Measurements from ENCODE around the gene VAV2. TPM values are rescaled to one million over a fixed set of nuclear protein-coding genes. Genes with fewer than 3 reads are reported as not detected.

VAV2 gene
- total and polyA plus RNA-seq, 2 experiments from 2014 or later = 8.1 to 28.9 TPM

DNA sequence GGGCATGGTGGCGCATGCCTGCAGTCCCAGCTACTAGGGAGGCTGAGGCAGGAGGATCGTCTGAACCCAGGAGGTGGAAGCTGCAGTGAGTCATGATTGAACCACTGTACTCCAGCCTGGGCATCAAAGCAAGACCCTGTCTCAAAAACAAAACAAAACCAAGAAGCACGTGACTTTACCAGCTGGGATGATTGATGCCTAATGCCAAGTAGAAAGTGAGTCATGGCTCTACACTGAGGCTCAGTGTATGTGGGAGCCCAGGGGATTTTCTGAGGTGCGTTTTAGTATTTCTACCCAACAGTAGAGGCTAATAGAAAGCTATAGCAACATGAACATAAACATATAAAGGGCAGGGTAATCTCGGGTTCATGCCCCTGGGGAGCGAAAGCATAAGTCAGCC, 19.3 kb upstream of the VAV2 start:
- ATAC-seq = no peak

DNA sequence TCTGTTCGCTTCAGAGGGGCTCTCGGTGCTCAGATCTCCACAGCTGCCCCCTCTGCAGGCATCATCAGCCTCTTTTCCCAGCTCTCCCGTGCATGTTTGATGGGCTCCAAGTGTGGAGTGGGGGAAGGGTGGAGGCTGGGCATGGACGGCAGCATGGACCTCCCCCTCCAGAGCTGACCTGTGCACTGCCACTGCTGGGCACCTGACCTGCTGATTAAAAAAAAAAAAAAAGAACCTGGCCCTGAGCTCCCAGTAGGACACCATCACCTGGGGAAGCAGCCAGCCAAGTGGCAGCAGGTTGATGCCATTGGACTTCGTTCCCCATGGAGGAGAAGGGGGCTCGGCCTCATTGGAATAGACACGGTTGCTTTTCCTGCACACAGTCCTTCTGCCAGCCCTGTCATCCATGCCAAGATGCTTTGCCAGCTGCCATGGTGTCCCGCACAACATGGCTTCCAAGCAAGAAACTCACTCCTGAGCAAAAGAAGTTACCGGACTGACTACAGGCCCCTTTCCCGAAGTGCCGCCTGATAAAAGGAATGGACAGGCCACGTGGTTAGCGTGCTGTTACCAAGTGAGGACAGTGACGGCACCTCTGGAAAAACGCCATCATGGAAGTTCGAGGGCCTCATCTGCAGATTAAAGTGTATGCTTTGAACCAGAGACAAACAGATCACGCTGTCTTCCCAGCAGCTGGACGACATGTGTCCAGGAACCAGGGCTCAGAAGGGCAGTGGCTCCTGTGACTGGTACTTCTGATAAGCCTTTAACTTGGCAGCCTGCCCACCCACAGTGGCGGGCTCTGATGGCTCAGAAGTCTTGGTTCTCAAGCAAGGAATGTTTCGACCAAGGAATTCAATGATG, 18.4 kb upstream of the VAV2 start:
- DNase-seq (ENCODE audit: low spot score) (no peak), ATAC-seq (no peak)
- H3K9me2 ChIP-seq (ENCODE audit: insufficient read depth) = no peaks in the 10 kb centered on the region
- H3K27ac ChIP-seq (ENCODE audit: low read depth) = no peak overlapping the region
- no peaks in the 10 kb centered on the region for H3K27me3 ChIP-seq (ENCODE audit: insufficient read depth)
- H3K36me3 Mint-ChIP-seq (ENCODE audit: low read depth) = peaks cover 22% of the 10 kb centered on the region
- no peak overlapping the region for H3K4me3 Mint-ChIP-seq
- H2AFZ ChIP-seq = no peak overlapping the region
- H3K79me2 ChIP-seq (replicated peaks; ENCODE audit: insufficient read depth) = no peaks in the 10 kb centered on the region
- no peaks in the 10 kb centered on the region for H4K20me1 ChIP-seq (replicated peaks; ENCODE audit: insufficient read depth)
- H3K9me3 Mint-ChIP-seq = peaks cover 35% of the 10 kb centered on the region
- H3K4me3 ChIP-seq = no peak overlapping the region
- H3K27ac Mint-ChIP-seq = no peak overlapping the region
- H3K36me3 ChIP-seq (ENCODE audit: insufficient read depth) = no peaks in the 10 kb centered on the region
- H3K4me1 ChIP-seq (ENCODE audit: insufficient read depth) = no peaks in the 10 kb centered on the region
- H3K4me2 ChIP-seq = no peak overlapping the region
- H3F3A ChIP-seq (replicated peaks; ENCODE audit: low read depth) = no peaks in the 10 kb centered on the region
- H3K27me3 Mint-ChIP-seq (ENCODE audit: insufficient read depth, low read depth, poor library complexity) = peaks cover 16% of the 10 kb centered on the region
- no peaks in the 10 kb centered on the region for H3K4me1 Mint-ChIP-seq
- TF ChIP-seq EZH2phosphoT487 (IDR thresholded peaks at IDR 0.05; ENCODE audit: unreplicated experiment) (no peak), ZNF331 (CRISPR knock-in tag; IDR thresholded peaks at IDR 0.05; ENCODE audit: low read depth) (no peak), JUNB (IDR thresholded peaks at IDR 0.05; ENCODE audit: unreplicated experiment) (no peak), STAT1 (IDR thresholded peaks at IDR 0.05; ENCODE audit: unreplicated experiment) (no peak), EZH2 (IDR thresholded peaks at IDR 0.05; ENCODE audit: low read depth, unreplicated experiment) (no peak)
- TF ChIP-seq, protein P1, sequence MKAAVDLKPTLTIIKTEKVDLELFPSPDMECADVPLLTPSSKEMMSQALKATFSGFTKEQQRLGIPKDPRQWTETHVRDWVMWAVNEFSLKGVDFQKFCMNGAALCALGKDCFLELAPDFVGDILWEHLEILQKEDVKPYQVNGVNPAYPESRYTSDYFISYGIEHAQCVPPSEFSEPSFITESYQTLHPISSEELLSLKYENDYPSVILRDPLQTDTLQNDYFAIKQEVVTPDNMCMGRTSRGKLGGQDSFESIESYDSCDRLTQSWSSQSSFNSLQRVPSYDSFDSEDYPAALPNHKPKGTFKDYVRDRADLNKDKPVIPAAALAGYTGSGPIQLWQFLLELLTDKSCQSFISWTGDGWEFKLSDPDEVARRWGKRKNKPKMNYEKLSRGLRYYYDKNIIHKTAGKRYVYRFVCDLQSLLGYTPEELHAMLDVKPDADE (IDR thresholded peaks at IDR 0.05) = no peak
- TF ChIP-seq, protein P2, sequence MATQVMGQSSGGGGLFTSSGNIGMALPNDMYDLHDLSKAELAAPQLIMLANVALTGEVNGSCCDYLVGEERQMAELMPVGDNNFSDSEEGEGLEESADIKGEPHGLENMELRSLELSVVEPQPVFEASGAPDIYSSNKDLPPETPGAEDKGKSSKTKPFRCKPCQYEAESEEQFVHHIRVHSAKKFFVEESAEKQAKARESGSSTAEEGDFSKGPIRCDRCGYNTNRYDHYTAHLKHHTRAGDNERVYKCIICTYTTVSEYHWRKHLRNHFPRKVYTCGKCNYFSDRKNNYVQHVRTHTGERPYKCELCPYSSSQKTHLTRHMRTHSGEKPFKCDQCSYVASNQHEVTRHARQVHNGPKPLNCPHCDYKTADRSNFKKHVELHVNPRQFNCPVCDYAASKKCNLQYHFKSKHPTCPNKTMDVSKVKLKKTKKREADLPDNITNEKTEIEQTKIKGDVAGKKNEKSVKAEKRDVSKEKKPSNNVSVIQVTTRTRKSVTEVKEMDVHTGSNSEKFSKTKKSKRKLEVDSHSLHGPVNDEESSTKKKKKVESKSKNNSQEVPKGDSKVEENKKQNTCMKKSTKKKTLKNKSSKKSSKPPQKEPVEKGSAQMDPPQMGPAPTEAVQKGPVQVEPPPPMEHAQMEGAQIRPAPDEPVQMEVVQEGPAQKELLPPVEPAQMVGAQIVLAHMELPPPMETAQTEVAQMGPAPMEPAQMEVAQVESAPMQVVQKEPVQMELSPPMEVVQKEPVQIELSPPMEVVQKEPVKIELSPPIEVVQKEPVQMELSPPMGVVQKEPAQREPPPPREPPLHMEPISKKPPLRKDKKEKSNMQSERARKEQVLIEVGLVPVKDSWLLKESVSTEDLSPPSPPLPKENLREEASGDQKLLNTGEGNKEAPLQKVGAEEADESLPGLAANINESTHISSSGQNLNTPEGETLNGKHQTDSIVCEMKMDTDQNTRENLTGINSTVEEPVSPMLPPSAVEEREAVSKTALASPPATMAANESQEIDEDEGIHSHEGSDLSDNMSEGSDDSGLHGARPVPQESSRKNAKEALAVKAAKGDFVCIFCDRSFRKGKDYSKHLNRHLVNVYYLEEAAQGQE (IDR thresholded peaks at IDR 0.05; ENCODE audit: unreplicated experiment) = no peak
- TF ChIP-seq, protein P3, sequence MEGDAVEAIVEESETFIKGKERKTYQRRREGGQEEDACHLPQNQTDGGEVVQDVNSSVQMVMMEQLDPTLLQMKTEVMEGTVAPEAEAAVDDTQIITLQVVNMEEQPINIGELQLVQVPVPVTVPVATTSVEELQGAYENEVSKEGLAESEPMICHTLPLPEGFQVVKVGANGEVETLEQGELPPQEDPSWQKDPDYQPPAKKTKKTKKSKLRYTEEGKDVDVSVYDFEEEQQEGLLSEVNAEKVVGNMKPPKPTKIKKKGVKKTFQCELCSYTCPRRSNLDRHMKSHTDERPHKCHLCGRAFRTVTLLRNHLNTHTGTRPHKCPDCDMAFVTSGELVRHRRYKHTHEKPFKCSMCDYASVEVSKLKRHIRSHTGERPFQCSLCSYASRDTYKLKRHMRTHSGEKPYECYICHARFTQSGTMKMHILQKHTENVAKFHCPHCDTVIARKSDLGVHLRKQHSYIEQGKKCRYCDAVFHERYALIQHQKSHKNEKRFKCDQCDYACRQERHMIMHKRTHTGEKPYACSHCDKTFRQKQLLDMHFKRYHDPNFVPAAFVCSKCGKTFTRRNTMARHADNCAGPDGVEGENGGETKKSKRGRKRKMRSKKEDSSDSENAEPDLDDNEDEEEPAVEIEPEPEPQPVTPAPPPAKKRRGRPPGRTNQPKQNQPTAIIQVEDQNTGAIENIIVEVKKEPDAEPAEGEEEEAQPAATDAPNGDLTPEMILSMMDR (conservative IDR thresholded peaks at IDR 0.05; ENCODE audit: low read depth in 2 of 2) = no peak

More for the DNA sequence above, 19.3 kb upstream of the VAV2 start:
- TF ChIP-seq, protein P2 (IDR thresholded peaks at IDR 0.05; ENCODE audit: unreplicated experiment) = no peak
- TF ChIP-seq, protein P1 (IDR thresholded peaks at IDR 0.05) = no peak
- no peak for DNase-seq (ENCODE audit: low spot score)
- H3K9me3 Mint-ChIP-seq = peaks cover 43% of the 10 kb centered on the region
- no peaks in the 10 kb centered on the region for H3K36me3 ChIP-seq (ENCODE audit: insufficient read depth)
- no peak overlapping the region for H2AFZ ChIP-seq
- H3K4me1 Mint-ChIP-seq = no peaks in the 10 kb centered on the region
- H4K20me1 ChIP-seq (replicated peaks; ENCODE audit: insufficient read depth) = no peaks in the 10 kb centered on the region
- peaks cover 16% of the 10 kb centered on the region for H3K27me3 Mint-ChIP-seq (ENCODE audit: insufficient read depth, low read depth, poor library complexity)
- no peak overlapping the region for H3K4me3 Mint-ChIP-seq
- H3K36me3 Mint-ChIP-seq (ENCODE audit: low read depth) = peaks cover 23% of the 10 kb centered on the region
- no peaks in the 10 kb centered on the region for H3K4me1 ChIP-seq (ENCODE audit: insufficient read depth)
- no peaks in the 10 kb centered on the region for H3K27me3 ChIP-seq (ENCODE audit: insufficient read depth)
- H3K4me2 ChIP-seq = no peak overlapping the region
- H3F3A ChIP-seq (replicated peaks; ENCODE audit: low read depth) = no peaks in the 10 kb centered on the region
- no peaks in the 10 kb centered on the region for H3K9me2 ChIP-seq (ENCODE audit: insufficient read depth)
- no peak overlapping the region for H3K4me3 ChIP-seq
- H3K79me2 ChIP-seq (replicated peaks; ENCODE audit: insufficient read depth) = no peaks in the 10 kb centered on the region
- H3K27ac Mint-ChIP-seq = no peak overlapping the region
- no peak overlapping the region for H3K27ac ChIP-seq (ENCODE audit: low read depth)

All from GM23338 (cell line).